ENCODE data around the gene LGALS3BP. TPM values are rescaled to one million over a fixed set of nuclear protein-coding genes. Genes with fewer than 3 reads are reported as not detected.

Gene LGALS3BP
- total and polyA plus RNA-seq, 2 of the 8 experiments (the other 6 are each of a cell fraction or from before 2014, with no cell fraction given): 56.1 to 61.6 TPM

DNA sequence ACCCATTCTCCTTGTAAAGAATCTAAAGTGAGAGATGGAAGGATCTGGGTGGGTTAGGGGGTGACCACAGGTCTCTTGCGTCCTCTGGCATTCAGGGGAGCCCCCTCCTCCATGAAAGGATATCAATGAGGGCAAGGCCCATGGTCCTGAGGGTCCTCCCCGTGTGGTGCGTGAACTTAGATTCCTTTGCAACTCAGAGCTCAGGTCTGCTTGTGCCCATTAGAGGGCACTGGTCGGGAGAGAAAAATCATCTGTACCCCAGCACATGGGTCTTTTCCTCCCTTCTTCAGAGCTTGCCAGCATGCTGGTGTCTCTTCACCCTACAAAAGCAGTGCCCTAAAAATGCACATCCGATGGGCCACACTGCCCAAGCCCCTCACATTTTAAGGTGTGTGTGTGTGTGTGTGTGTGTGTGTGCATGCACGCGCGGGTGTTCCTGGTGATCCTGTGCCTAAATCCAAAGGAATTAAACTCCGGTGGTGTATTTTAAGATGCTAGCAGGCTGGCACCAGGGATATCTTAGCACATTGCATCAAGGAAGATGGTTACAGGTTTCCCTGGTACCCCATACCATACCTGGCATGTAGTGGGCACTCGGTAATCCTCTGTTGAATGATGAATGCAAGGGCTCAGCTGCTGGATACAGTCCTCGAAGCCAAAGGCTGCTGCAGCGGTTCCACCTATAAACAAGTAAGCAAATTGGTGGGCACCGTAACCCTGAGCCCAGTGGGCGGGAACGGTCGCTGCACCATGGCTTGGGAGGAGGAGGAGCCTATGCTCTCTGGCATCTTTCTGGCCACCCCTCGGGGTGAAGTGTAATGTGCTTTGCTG lies 49.0 kb upstream of the LGALS3BP start:
- H2AFZ ChIP-seq (ENCODE audit: low read length): no peak overlapping the region
- CTCF ChIA-PET (ENCODE audit: partially characterized antibody): interaction anchor here (1.0 to 6.3 kb wide), 13 partner anchors 8 to 59 kb away, joined by 3 to 55 read pairs (median 3); no protein-coding TSS in a partner anchor
- 89% methylated on average over 16 of the region's 17 CpGs; no CpG with 5 or more reads in 1 of the 2 experiments for WGBS, 2 experiments (ENCODE audit: extremely low coverage in 1 of 2, insufficient coverage in 1 of 2, insufficient read length in 1 of 2, insufficient replicate concordance in 2 of 2, low coverage in 1 of 2, low lambda C conversion rate in 2 of 2, missing lambda C conversion rate in 1 of 2)

More for the DNA sequence above, 49.0 kb upstream of the LGALS3BP start:
- Histone ChIP-seq H2BK120ac (replicated peaks; ENCODE audit: low read depth, low read length) (no peak overlapping the region), H2BK20ac (ENCODE audit: low read length) (no peak overlapping the region), H4K5ac (ENCODE audit: insufficient read length, low read depth, low read length) (no peak overlapping the region), H3K4me2 (ENCODE audit: insufficient read depth in 1 of 2, low read depth in 2 of 2, low read length in 2 of 2) (no peak overlapping the region), H3K23me2 (ENCODE audit: low read depth, low read length) (peaks cover 9% of the 10 kb centered on the region; the same call in 1 of the 2 replicates), H3K9ac (replicated peaks in 1 of 4; ENCODE audit: extremely low read depth in 1 of 4, low read depth in 3 of 4, low read length in 3 of 4) (no peak overlapping the region), H3K79me2 (ENCODE audit: control insufficient read depth in 1 of 2, insufficient read depth in 2 of 2, low read length in 2 of 2) (no peaks in the 10 kb centered on the region), H2BK5ac (ENCODE audit: low read depth, low read length) (no peak overlapping the region), H3K23ac (ENCODE audit: insufficient read length) (no peak overlapping the region), H3K4me1 (replicated peaks in 1 of 4; ENCODE audit: control insufficient read depth in 3 of 4, insufficient read depth in 4 of 4, low read length in 3 of 4) (peaks cover 0 to 5% (median under 1%) of the 10 kb centered on the region in 4 experiments; a peak in 3 of 7 replicates), H4K8ac (ENCODE audit: extremely low read depth, insufficient read depth, low read length) (no peak overlapping the region), H2BK15ac (ENCODE audit: low read length) (no peak overlapping the region), H3K9me3 (ENCODE audit: insufficient read depth in 2 of 2, low read depth in 1 of 2, low read length in 1 of 2) (no peaks in the 10 kb centered on the region), H2AK5ac (ENCODE audit: low read depth, low read length) (no peak overlapping the region), H3K18ac (ENCODE audit: extremely low read depth, low read length) (no peak overlapping the region), H4K20me1 (replicated peaks in 1 of 2; ENCODE audit: control insufficient read depth in 1 of 2, insufficient read depth in 2 of 2, low read length in 2 of 2) (peaks cover 1 to 2% of the 10 kb centered on the region in 2 experiments), H3K14ac (ENCODE audit: insufficient read length) (no peak overlapping the region), H3K4me3 (ENCODE audit: extremely low read depth in 1 of 4, insufficient read depth in 2 of 4, low read depth in 3 of 4, low read length in 4 of 4) (no peak overlapping the region), H3K36me3 (ENCODE audit: control insufficient read depth in 2 of 4, insufficient read depth in 4 of 4, low read length in 3 of 4) (no peaks in the 10 kb centered on the region), H3K56ac (replicated peaks; ENCODE audit: insufficient read length, low read depth, low read length) (no peak overlapping the region), H4K91ac (replicated peaks; ENCODE audit: insufficient read length, low read length) (no peak overlapping the region), H2BK12ac (ENCODE audit: low read depth, low read length) (no peak overlapping the region), H3K79me1 (ENCODE audit: low read depth, low read length) (no peaks in the 10 kb centered on the region), H3K27ac (ENCODE audit: low read depth, low read length) (no peak overlapping the region), H3K4ac (replicated peaks; ENCODE audit: insufficient read length, low read depth, low read length) (no peak overlapping the region), H3K27me3 (replicated peaks in 1 of 4; ENCODE audit: control insufficient read depth in 3 of 4, extremely low read depth in 1 of 4, insufficient read depth in 3 of 4, low read length in 3 of 4) (peaks cover 6 to 50% (median 41%) of the 10 kb centered on the region in 4 experiments)
- DNase-seq (ENCODE audit: low read depth in 1 of 2, low spot score in 2 of 2): no peak
- FAIRE-seq: no peak
- TF ChIP-seq EZH2 (IDR thresholded peaks at IDR 0.05; ENCODE audit: low read depth, low read length, severe bottlenecking) (peak; percentile 23), RAD21 (IDR thresholded peaks at IDR 0.05 in 1 of 2, conservative IDR thresholded peaks at IDR 0.05 in 1 of 2; ENCODE audit: low read depth in 2 of 2, low read length in 2 of 2) (peak in 1 of 2 experiments; percentile 16; a peak in 1 of 4 replicates), CTCF (IDR thresholded peaks at IDR 0.05; ENCODE audit: control extremely low read depth in 1 of 3, insufficient read depth in 1 of 3, low read depth in 1 of 3, low read length in 3 of 3) (peak; percentile 21 to 33 (median 24); a peak in 3 of 4 replicates), PHF8 (conservative IDR thresholded peaks at IDR 0.05; ENCODE audit: low read depth, low read length) (no peak)
- POLR2A ChIA-PET (ENCODE audit: partially characterized antibody): interaction anchor here (1.2 kb wide), 1 partner anchor 26 kb away, joined by 3 read pairs; no protein-coding TSS in a partner anchor

Measured in H1 (cell line).